ENCODE data around the gene PAPOLG. TPM values are rescaled to one million over a fixed set of nuclear protein-coding genes. Genes with fewer than 3 reads are reported as not detected.
"Not testable (repeated sequence)": the region's sequence is repeated elsewhere in the genome, so short reads cannot be mapped to it uniquely, and the experiment has no call there.

PAPOLG gene
- total RNA-seq, 1 experiment from 2014 or later: 12.5 TPM

GRCh38 chr2:60771508-60771907 is 15.4 kb downstream of the PAPOLG start:
- DNase-seq (ENCODE audit: low read depth): no peak

DNA sequence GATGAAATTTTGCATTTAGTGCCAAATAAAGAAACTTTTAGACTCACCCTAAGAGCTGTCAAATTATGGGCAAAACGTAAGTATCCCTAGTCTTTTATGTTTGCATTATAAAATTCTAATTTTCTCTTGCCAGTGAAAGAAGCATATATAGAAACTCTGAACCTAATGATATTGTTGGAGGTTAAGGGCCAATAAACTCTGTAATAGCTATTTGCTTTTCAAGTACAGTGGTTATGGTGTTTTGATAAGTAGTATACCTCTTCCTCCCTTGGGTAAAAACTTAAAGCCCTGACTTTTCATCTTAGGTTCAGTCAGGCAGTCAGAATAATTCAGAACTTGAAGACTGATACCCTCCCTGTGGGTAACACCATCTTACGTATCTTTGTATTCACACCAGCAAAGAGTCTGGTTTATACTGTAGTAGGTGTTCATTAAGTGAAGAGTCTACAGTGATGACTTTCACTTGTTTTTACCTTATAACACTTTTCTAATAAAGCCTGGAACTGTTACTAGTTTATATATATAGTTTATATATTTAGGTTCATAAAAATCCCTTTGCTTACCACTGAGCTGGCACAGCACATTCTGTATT is 19.1 kb downstream of the PAPOLG start:
- DNase-seq (ENCODE audit: low read depth): no peak

GRCh38 chr2:60778352-60778751 is 22.3 kb downstream of the PAPOLG start:
- no peak for DNase-seq (ENCODE audit: low read depth)

- no peak for DNase-seq (ENCODE audit: low read depth)
Observed at GRCh38 chr2:60779426-60779825, 23.4 kb downstream of the PAPOLG start.

- DNase-seq (ENCODE audit: low read depth): no peak
Observed at GRCh38 chr2:60780721-60781120, 24.7 kb downstream of the PAPOLG start.

GRCh38 chr2:60793169-60793568 is 37.1 kb downstream of the PAPOLG start:
- DNase-seq (ENCODE audit: low read depth): no peak

DNA sequence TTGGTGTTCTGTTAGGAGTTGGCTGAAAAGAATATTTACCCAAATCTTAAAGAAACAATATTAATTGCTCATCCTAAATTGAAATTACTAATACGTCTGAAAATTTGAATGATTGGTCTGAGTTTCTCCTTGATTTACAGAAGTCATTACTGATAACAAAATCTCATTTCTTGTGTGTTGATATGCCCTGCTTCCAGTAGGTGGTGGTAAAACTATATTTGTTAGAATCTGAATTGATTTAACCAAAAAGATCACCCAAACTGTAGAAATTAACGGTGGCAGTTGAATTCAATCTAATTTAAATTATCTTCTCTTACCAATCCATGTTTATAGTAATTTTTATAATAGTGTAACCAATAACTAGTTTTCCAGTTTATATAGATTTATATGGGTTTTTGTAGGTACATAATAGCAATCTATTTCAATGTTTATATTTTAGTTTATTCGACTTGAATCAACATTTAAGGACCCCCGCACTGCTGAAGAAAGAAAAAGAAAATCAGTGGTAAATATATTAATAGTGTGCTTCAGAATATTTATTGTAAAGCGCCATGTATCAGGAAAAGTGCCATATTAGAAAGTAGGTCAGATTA is 38.3 kb downstream of the PAPOLG start:
- peak; percentile 14 for DNase-seq (ENCODE audit: low read depth)

- no peak for DNase-seq (ENCODE audit: low read depth)
Observed at GRCh38 chr2:60796573-60797509, 40.8 kb downstream of the PAPOLG start.

GRCh38 chr2:60804473-60804872 is 48.4 kb downstream of the PAPOLG start:
- no peak for DNase-seq (ENCODE audit: low read depth)

GRCh38 chr2:60806595-60806987 is 50.5 kb downstream of the PAPOLG start:
- no peak for DNase-seq (ENCODE audit: low read depth)

DNA sequence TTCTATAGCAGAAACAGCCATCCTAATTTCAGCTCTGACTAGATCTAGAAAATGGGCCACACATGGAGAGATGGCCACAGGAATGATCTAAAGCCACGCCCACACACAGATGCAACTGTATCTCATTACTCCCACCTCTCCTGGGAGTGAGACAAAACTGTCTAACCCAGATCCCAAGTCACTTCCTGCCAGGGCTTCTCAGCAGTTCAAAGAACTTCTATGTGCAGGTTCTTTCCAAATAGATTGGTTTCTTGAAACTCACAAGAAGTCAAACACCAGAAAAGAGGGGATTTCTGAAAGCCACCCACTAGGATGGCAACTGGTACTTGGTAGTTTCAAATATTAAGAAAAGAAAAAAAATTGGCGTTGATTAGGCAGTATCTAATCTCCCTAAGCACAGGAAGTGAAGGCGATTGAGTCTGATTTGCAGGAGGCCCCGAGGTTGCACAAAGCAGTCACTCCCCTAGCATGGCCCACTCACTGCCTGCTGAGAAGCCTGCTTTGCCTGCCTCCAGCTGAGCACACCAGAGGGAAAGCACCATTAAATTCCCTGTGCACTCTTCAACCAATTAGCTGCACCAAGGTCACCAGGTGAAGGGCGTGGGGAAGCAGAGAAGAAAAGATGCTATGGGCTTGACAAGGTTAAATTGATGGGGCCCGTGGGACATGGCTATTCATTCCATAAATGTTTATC is 51.1 kb downstream of the PAPOLG start:
- DNase-seq (ENCODE audit: low read depth): peak; percentile 82

DNA sequence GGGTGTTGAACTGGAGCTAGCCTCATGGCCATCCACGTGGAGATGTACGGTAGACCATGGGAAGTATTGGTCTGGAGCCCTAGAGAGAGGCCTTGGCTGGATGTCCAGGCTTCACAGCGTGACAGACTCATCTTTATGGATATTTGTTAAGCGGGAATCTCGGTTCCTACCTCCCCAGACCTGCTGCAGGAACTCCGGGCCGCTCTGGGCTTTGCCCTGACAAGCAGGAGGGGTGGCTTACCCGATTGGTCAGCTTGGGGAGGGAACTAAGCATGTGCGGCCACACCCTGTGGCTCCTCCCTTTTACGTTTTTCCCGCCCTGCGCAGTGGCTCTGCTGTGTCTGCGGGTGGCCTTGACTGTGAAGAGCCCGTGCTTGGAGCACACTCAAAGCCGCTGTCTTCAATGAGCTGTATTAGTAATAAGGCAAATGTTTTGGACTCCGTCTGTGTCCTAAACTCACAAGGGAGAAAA is 52.3 kb downstream of the PAPOLG start:
- no peak for DNase-seq (ENCODE audit: low read depth)

- no peak for DNase-seq (ENCODE audit: low read depth)
Observed at GRCh38 chr2:60811491-60812375, 55.7 kb downstream of the PAPOLG start.

DNA sequence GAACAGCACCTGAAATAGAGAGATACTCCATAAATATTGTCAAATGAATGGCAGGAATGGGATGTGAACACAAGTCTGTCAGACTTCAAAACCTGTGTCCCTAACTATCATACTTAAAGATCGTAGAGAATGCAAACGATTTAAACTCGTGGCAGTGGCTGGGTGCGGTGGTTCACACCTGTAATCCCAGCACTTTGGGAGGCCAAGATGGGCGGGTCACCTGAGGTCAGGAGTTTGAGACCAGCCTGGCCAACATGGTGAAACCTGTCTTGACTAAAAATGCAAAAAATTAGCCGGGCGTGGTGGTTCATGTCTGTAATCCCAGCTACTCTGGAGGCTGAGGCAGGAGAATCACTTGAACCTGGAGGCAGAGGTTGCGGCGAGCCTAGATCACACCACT is 61.1 kb downstream of the PAPOLG start:
- not testable (repeated sequence) for DNase-seq (ENCODE audit: low read depth)

DNA sequence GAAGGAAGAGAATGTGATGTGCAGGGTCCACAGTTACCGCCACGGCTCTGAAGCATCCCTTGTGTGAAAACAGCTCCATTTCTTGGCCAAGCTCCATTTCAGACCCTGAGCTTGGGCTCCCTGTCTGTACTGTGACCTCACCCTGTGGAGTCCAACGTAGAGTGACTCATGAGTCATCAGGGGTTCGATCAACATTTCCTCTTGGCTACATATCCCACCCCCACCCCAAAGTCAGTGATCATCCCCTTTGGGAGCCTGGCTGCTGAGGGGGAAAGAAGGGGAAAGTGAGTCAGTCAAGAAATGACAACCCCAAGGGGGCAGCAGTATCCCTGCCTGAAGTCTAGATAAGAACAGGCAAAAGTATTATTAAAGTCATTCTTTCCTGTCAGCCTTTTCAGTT is 62.2 kb downstream of the PAPOLG start:
- DNase-seq (ENCODE audit: low read depth): peak; percentile 10

DNA sequence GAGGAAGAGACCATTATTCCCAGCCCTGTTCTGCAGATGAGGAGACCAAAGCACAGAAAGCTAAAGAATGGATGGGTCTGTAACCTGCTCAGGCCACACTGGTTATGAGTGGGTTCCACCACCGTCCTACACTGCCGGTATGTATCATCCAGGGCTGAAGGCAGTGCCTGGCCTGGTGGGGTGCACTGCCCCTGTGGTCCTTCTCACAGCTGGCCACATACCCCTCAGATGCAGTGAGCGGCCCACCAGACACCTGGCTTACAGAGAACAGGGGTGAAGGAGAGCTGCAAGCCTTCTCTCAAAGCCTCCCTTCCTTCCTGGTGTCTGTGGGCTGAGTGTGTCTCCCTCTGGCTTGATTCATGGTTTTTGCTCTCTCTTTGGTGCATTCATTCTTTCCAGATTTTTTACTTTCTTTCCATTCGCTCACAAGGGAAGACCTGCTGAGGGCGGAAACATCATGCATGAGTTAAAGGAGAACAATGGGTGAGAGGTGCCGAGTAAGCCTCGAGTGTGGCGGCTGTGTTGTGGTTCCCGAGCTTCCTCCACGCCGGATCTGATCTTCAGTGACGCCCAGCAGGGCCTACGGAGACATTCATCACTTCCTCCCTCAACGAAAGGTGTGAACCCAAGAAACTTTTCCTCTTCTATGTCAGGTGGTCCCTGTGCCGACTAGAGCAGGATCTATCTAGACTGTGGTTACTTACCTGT is 63.2 kb downstream of the PAPOLG start:
- DNase-seq (ENCODE audit: low read depth): no peak

DNA sequence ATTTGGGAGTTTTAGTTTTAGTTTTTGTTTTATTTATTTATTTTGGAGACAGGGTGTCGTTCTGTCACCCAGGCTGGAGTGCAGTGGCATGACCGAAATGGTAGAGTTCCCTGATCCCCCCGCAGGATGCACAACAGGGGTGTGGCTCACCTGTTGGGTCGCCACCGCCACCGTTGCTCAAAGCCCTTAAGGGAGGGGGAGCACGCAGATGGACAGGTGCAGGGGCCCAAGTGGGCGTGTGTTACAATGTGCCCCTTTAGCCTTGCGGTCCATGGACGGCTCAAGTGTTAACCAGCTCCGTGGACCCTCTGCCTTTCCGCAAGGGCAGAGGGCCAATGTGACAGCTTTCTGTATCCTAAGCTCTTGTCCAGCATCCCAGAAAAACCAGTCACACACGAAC is 63.9 kb downstream of the PAPOLG start:
- no peak for DNase-seq (ENCODE audit: low read depth)

DNA sequence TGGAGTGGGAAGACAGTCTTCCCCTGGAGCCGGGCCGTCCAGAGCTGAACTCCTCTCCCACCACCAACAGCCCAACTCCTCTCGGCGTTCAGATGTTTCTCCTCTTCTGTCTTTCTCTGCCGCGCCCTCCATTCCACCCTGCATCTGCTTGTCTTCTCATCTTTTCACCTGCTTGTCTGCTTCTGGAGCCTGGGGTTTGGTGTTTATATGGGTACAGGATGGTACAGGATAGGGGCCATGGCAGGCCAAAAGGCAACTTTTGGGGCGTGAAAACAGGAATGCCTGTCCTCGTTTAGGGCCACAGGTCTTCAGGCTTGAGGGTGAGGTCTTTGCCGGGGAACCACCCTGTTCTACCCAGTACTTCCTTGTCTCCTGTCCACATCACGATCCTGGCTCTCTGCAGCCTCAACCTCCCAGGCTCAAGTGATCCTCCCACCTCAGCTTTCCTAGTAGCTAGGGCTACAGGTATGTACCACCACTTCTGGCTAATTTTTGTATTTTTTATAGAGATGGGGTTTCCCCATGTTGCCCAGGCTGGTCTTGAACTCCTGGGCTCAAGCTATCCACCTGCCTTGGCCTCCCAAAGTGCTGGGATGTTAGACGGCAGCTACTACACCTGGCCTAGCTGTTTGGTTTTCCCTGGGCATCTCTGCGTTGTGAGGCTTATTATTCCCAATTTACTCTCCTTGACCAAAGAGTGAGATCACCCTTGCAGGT is 64.5 kb downstream of the PAPOLG start:
- DNase-seq (ENCODE audit: low read depth): no peak

GRCh38 chr2:60821133-60821469 is 65.0 kb downstream of the PAPOLG start:
- no peak for DNase-seq (ENCODE audit: low read depth)

Data from LHCN-M2 (cell line).